GM18861 (cell line): ENCODE results near the gene KRT222.

ENCODE experiments used
- ATAC-seq: cut with Tn5 transposase; IDR thresholded peaks from one replicate; pipeline ENCODE4 v1.9.1; 2021; ENCODE audit not compliant: unreplicated experiment

KRT222 gene

DNA sequence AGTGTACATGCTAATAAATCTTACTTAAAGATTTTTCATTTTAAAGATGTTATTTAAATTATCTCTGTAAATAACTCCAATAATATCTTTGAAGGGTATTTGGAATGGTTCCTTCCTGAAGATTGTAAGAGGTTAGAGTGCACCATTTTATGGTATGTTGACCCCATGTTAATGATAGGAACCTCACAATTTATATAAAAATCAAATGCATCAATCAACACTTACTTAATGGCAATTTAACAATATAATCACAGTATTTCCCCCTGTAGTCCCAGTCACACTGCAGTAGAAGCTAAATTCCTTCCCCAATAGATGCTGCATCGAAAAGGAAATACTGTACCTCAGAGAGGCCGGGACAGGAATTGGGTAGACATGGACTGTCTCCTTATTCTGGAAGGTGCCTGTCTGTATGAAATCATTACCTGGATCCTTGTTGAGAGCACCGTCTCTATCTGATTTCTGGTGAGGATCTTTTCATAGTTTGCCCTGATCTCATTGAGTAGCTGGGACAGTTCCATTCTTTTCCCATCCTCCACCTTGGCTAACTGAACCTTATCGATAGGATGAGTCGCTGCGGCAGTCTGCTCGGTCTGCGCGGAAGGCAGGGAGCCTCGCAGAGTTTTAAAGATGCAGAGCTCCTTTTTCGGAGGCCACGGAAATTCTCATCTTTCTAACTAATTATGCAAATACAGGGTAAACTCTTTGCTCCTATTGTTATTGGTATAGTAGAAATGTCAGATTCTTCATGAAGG lies at the start of gene KRT222:
Gene KRT222, minus strand, starts transcription at position 596 of the 752 bp plus-strand sequence. Its CDS starts 78 bp downstream, at position 518.
- no peak for ATAC-seq

DNA sequence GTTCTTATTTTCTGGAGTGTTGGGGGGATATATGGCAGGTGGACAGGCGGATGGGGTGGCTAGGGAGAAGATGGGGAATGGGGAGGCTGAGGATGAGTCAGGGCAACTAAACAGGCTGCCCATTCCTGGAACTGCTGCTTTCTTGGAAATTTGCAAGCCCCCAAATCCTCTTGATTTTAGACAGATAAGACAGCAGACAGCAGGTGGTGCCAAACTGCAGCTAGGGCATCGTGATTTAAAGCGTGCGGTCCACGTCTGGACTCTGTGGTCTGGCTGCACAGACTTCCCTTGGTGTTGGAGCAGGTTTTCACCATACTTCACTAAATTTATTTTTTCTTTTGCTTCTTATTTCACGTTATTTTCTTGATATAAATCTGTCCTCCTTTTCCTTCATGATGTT lies 49.5 kb upstream of the KRT222 start:
- no peak for ATAC-seq

DNA sequence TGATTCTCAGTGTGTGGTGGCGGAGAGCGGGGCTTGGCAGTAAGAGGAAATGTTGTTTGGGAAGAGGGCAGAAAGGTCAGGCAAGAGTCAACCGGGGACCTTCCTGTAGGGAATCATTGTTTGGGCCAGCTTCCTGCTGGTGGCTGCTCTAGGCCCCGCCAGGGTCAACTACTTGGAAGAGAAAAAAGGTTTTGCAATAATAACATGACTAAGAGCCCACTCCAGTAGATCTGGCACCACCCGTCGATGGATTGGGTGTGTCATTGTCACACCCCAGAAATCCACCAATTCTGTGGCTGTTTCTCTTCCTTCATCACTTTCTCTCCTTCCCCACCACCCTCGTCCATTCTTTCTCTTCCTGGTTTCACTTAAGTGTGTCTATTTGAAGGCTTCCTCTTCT lies 42.8 kb upstream of the KRT222 start:
- no peak for ATAC-seq

GRCh38 chr17:40705584-40705983 lies 40.6 kb upstream of the KRT222 start:
- ATAC-seq, result no peak

DNA sequence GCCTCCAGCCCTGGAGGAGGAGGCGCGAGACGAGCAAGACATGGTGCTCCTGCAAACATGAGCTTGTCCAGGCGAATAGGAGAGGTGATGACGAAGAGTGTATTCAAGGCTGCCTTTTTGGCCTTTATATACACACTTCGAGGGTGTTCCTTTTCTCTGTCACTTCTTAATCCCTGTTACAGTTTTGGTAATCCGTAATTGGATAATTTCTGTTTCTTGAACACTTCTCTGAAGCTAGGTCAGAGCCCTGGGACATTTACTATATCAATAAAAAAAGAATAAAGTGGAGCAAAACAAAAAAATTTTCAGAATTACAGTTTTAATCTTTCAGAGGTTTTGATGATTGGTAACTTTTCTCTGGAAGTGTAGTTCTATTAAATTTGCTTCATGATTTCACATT lies 38.7 kb upstream of the KRT222 start, which contains the start of gene KRT24:
Gene KRT24, minus strand, starts transcription at position 101 of the 400 bp plus-strand sequence. Its CDS starts 59 bp downstream, at position 42.
- ATAC-seq, result no peak

DNA sequence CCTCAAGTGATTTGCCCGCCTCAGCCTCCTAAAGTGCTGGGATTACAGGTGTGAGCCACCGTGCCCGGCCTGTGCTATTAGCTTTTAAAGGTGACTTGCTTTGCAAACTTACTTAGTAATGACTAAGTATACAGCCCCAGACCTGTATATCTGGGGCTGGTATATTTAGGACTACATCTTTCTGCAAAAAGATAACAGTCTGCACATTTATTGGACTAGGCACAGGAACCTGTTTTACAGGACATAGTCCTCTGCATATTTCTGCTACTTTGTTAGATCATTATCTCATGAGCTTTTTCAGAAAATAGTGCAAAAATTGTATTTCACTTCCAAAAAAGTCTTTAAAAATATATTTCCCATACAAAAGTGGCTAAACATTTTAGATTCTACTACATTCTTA lies 37.3 kb upstream of the KRT222 start:
- no peak for ATAC-seq

DNA sequence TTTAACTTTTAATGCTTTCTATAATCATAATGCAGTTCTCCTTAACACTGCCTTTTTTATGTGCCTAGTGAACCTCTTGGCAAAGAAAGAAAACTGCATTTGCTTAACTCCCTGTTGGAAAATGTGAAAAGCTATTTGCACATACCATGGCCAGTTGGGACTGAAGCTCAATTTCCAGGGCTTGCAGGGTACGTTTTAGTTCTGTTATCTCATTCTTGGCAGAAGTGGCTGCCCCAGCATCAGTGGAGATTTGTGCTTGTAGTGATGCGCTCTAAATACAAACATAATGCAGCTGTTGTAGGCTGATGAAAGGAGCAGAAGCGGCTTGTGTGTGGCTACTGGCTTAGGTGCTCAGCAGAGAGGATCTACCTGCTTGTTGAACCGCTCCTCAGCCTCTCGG lies 34.9 kb upstream of the KRT222 start:
- no peak for ATAC-seq

DNA sequence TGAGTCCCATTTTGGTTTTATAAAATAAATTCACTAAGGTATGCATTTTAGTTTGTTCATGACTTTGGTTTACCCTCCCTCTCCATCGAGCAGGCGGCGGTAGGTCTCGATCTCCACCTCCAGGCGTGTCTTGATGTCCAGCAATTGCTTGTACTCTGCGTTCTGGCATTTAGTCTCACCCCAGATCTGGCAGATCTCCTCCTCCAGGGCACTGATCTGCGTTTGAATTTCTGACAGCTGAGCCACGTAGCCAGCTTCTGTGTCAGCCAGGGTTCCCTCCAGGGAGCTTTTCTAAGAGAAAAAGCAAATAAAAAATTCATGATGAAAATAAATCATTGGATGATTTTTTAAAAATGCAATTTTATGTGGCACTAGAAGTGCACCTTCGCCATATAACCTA lies 34.4 kb upstream of the KRT222 start:
- no peak for ATAC-seq

DNA sequence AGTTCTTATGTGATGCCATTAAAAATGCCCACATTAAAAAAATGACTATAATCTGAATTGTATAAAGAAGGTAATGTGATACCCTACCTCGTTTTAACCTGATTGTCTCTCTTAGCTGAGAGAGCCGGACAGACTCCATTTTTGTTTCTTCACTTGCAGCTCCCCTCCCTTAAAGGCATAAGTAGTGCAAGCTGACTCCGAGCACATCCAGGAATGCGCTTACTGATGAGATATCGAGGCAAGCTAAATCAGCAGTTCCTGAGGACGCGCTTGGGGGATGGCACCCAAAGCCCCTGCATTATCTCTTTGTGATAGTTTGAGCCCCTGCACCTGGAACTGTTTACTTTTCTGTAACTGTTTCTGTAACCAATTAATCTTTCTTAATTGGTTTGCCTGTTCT lies 32.3 kb upstream of the KRT222 start:
- no peak for ATAC-seq

- no peak for ATAC-seq
Observed at GRCh38 chr17:40696651-40697072, 31.7 kb upstream of the KRT222 start.

DNA sequence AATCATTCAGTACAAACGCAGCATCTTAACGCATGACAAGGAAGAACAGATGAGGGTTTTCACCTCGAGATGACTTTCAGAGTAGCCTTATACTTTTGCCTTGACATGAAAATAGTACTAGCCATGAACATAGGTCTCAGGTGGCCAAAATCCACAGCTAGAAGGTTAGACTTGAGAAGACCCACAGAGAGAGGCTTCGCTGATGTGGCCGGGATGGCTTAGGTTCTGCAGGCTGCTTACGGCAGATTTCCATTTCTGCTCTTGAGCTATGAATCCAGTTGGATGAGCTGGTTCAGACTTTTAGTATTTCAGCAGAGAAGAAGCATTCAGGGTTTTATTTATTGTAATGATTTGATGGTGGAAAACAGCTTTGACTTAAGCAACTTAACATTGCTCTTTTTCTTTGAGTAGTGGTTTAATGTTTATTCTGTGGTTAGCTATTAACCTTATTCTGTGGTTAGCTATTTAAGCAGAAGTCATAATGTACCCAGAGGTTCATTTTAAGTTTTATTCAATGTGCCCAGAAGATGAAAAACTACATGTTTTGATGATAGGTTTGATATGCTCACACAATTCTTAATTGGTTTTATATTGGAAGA lies 31.0 kb upstream of the KRT222 start:
- ATAC-seq, result no peak

DNA sequence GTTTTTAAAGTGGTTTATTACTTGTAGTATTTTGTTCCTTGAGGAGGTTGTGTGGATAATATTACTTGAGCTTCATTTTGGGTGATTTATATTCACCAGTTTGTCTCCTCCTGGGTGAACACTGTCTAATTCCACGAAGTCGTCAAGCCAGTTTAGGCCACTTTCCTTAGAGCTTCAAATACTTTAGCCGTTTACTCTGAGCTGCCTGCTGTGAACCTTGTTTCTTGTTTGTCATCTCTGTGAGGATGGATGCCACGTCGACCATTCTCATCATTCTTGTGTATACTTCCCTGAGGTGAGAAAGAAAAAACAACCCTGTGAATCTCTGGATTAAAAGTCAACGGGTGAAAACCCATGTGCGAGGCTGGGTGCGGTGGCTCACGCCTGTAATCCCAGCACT lies 29.6 kb upstream of the KRT222 start:
- ATAC-seq, result no peak

- ATAC-seq, result no peak
Observed at GRCh38 chr17:40687106-40687505, 22.1 kb upstream of the KRT222 start.

DNA sequence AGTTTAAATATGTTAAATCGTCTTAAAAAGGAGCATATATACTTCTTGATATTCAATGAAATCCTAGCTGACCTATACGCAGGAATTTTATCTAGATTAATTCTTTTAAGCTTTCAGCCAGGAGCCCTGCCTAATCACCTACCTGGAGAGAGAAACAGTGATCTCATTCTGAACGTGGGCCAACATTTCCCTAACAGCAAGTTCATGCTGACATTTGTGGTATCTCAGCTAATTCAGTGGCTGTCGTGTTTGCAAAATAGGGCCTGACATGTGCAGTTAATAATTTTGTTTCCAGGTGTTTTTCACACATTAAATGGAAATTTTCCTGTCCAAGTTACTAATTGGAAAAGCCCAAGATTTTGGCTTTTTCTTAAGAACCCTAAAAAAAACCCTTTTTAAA lies 21.2 kb upstream of the KRT222 start:
- ATAC-seq, result no peak

GRCh38 chr17:40680998-40681397 lies 16.0 kb upstream of the KRT222 start:
- ATAC-seq, result no peak

DNA sequence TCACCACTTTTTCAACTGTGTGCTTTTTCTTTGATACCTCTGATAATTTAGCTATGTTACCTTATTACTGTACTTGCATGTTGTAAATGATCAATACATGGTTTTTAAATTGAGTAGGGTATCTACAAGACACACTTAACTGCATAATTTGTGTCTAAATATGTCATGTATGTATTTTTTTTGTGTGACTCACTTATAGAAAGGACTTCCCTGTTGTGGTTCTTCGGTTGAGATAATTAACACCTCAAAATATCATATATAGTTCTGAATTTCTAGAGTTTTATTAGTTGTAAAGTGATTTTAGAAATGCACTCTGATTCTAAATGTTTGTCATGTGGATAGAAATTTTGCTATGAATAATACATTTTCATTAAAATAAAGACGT lies 14.5 kb upstream of the KRT222 start:
- no peak for ATAC-seq

DNA sequence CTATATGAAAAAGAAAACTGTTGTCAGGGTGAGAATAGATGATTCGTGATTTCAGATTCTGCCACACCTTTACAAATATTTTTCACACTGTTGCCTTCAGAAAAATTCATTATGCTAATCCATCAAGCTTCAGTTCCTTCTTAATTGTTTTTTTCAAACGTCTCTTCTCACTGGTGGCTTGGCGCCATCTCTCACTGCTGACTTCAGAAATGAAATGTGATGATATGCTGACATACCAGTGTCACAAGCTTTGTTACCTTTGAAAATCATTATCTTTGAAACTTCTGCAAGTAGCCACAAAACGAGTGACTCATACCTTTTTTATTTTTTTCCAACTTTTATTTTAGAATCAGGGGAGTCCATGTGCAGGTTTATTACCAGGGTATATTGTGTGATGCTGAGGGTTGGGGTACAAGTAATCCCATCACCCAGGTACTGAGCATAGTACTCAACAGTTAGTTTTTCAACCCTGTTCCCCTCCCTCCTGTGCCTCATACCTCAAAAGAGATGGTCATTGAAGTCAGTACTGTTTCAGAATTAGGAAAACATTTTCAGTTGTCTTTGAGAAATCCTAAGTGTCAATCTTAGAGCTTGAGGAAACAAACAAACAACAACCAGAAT lies 14.0 kb upstream of the KRT222 start:
- ATAC-seq, result no peak

GRCh38 chr17:40675905-40676304 lies 10.9 kb upstream of the KRT222 start:
- no peak for ATAC-seq

DNA sequence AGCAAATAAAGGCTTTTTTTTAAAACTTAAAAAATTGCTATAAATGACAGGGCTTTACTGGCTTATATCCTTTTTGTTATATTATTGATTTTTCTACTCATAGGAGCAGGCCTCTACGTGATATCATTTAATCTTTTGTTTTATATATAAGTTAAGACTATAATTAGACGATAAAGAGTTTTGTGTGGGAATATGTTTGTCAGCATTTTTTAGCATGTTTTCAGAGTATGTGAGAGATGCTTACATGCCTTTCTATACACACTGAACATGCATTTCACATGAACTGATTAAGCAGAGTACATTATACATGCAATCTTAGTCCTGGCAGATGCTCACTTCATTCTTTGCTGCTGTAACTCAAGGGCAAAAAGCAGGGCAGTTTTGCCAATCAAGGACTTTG lies 7.7 kb upstream of the KRT222 start:
- no peak for ATAC-seq

GRCh38 chr17:40671282-40671681 lies 6.3 kb upstream of the KRT222 start:
- ATAC-seq, result no peak

- ATAC-seq, result no peak
Observed at GRCh38 chr17:40666331-40666730, 1.4 kb upstream of the KRT222 start.

DNA sequence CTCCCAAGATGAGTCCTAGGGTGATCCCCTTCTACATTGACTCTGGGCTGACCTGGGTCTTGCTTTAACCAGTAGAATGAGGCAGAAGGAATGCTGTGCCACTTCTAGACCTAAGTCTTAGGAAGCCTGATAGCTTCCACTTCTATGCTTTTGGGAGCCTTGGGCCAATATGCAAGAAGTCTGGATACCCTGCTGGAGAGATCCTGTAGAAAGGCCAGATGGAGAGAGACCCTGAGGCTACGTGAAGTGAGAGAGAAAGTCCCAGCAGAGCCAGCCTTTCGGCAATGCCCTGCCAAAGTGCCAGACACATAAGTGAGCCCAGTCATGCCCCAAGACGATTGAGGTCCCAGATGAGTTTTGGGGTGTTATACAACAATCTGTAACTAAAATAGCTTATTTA lies 1.7 kb downstream of the KRT222 start:
- ATAC-seq, result no peak
